ENCODE measurements around the gene ZIC2. TPM values are rescaled to one million over a fixed set of nuclear protein-coding genes. Genes with fewer than 3 reads are reported as not detected.

ZIC2 gene
- total RNA-seq, 2 donors from 2014 or later: not detected

- WGBS, 2 donors: 9 to 12% methylated on average over 32 to 42 of the region's 42 CpGs
- no peak for TF ChIP-seq POLR2A (IDR thresholded peaks at IDR 0.05)
- TF ChIP-seq, protein P1, sequence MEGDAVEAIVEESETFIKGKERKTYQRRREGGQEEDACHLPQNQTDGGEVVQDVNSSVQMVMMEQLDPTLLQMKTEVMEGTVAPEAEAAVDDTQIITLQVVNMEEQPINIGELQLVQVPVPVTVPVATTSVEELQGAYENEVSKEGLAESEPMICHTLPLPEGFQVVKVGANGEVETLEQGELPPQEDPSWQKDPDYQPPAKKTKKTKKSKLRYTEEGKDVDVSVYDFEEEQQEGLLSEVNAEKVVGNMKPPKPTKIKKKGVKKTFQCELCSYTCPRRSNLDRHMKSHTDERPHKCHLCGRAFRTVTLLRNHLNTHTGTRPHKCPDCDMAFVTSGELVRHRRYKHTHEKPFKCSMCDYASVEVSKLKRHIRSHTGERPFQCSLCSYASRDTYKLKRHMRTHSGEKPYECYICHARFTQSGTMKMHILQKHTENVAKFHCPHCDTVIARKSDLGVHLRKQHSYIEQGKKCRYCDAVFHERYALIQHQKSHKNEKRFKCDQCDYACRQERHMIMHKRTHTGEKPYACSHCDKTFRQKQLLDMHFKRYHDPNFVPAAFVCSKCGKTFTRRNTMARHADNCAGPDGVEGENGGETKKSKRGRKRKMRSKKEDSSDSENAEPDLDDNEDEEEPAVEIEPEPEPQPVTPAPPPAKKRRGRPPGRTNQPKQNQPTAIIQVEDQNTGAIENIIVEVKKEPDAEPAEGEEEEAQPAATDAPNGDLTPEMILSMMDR (IDR thresholded peaks at IDR 0.05): no peak
- no peak overlapping the region for H3K4me3 ChIP-seq
- ATAC-seq (no peak), DNase-seq (no peak)
- peaks cover 28% of the 10 kb centered on the region for H3K4me1 ChIP-seq
- no peak overlapping the region for H3K27ac ChIP-seq
- intact Hi-C loops (cut with DNase I): no loop called here
- no peaks in the 10 kb centered on the region for H3K36me3 ChIP-seq (replicated peaks in 1 of 2; ENCODE audit: insufficient read depth in 1 of 2, low read depth in 2 of 2)
- no peaks in the 10 kb centered on the region for H3K9me3 ChIP-seq
- peaks cover 7 to 76% of the 10 kb centered on the region in 2 donors for H3K27me3 ChIP-seq
Observed at GRCh38 chr13:99983499-99984401, 2.2 kb downstream of the ZIC2 start.

DNA sequence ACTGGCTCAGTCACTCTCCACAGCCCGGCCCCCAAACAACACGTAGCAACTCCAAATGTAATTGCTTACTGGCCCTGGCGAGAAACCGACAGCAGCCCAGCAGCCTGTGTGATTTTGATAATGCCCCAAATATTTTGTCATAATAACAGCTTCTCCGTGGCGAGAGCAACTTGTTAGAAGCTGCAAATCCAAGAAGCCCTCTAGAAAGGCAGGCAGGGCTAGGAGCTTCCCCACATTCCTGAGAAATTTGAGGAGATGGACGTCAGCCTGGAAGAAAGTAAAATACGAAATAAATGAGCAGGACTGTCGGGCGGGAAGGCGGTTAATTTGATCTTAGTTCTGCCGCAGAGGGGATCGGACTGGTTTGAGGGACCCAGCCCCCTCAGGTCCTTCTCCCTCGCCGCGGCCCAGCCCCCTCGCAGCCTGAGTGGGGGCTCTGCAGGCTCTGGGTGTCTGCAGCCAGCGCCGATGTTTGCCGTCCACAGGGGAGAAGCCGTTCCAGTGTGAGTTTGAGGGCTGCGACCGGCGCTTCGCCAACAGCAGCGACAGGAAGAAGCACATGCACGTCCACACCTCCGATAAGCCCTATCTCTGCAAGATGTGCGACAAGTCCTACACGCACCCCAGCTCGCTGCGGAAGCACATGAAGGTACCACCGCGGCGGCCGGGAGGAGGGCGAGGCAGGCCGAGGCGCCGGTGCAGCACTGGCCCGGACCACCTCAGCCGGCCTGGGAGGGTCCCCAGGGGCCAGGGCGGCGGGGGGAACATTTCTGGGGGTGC lies 3.1 kb downstream of the ZIC2 start:
- DNase-seq (no peak), ATAC-seq (no peak)
- H3K4me3 ChIP-seq: no peak overlapping the region
- no peaks in the 10 kb centered on the region for H3K36me3 ChIP-seq (replicated peaks in 1 of 2; ENCODE audit: insufficient read depth in 1 of 2, low read depth in 2 of 2)
- peaks cover 27% of the 10 kb centered on the region for H3K4me1 ChIP-seq
- TF ChIP-seq, protein P1 (IDR thresholded peaks at IDR 0.05): no peak
- intact Hi-C loops (cut with DNase I): no loop called here
- H3K27me3 ChIP-seq: peaks cover 7 to 82% of the 10 kb centered on the region in 2 donors
- H3K27ac ChIP-seq: no peak overlapping the region
- peaks cover 0 to 2% (median 0%) of the 10 kb centered on the region in 3 donors for H3K9me3 ChIP-seq
- 10 to 21% methylated on average over 24 to 43 of the region's 44 CpGs for WGBS, 2 donors

DNA sequence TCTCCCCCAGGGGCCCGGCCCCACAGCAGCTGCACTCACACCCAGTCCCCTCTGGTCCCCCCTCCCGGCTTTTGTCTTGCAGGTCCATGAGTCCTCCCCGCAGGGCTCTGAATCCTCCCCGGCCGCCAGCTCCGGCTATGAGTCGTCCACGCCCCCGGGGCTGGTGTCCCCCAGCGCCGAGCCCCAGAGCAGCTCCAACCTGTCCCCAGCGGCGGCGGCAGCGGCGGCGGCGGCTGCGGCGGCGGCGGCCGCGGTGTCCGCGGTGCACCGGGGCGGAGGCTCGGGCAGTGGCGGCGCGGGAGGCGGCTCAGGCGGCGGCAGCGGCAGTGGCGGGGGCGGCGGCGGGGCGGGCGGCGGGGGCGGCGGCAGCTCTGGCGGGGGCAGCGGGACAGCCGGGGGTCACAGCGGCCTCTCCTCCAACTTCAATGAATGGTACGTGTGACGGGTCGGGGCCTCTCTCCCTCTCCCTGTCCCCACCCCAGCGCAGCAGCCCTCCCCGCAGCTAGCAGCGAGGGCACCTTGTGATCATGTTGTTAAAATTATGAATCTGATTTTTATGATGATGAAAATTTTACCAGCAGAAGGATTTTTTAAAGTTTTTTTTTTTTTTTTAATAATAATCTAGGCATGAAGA lies 3.8 kb downstream of the ZIC2 start:
- peaks cover 27% of the 10 kb centered on the region for H3K4me1 ChIP-seq
- no peak for DNase-seq
- 9 to 15% methylated on average over 6 to 31 of the region's 55 CpGs for WGBS, 2 donors

DNA sequence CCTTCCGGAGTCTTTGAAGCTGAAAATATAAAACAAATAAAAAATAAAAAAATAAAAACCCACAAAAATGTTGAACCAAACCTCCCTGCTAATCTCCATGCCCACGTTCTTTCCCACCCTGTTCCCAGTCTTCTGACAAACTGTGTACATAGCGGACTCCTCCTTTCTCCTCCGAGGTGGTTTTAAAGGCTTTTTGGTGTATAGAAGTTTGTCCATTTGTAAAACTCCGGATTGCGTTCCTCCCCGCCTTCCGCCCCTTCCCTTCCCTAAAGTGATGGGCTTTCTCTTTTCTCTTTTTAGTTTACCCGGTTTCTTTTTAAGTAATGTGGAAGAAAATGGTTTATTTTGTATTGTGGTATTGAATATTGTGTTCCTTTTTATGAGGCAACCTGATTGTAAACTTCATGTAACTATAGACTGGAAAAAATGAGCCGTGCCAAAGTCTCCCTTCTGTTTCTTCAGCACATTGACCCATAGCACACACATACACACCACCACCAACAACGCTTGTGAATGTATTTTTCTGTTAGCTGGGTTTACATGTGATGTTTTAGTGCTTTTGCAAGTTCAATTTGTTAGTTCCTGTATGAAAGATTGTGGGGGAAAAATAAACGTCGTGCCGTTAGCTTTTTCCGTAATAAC lies 4.4 kb downstream of the ZIC2 start:
- peaks cover 29% of the 10 kb centered on the region for H3K4me1 ChIP-seq
- no peak overlapping the region for H3K27ac ChIP-seq
- no peak overlapping the region for H3K4me3 ChIP-seq
- DNase-seq (no peak), ATAC-seq (no peak)
- H3K27me3 ChIP-seq: peaks cover 6 to 89% of the 10 kb centered on the region in 2 donors
- TF ChIP-seq, protein P1 (IDR thresholded peaks at IDR 0.05): no peak
- TF ChIP-seq POLR2A (IDR thresholded peaks at IDR 0.05): no peak
- H3K36me3 ChIP-seq (replicated peaks in 1 of 2; ENCODE audit: insufficient read depth in 1 of 2, low read depth in 2 of 2): no peaks in the 10 kb centered on the region
- intact Hi-C loops (cut with DNase I): no loop called here
- 25 to 26% methylated on average over 15 of the region's 15 CpGs for WGBS, 2 donors
- H3K9me3 ChIP-seq: peaks cover 0 to 4% (median 0%) of the 10 kb centered on the region in 3 donors

More for the DNA sequence above, 3.8 kb downstream of the ZIC2 start:
- Histone ChIP-seq H3K27me3 (peaks cover under 1 to 82% of the 10 kb centered on the region in 2 donors), H3K36me3 (replicated peaks in 1 of 2; ENCODE audit: insufficient read depth in 1 of 2, low read depth in 2 of 2) (no peaks in the 10 kb centered on the region), H3K4me3 (no peak overlapping the region), H3K9me3 (peaks cover 0 to 4% (median 0%) of the 10 kb centered on the region in 3 donors), H3K27ac (no peak overlapping the region)
- no peak for ATAC-seq
- TF ChIP-seq POLR2A (IDR thresholded peaks at IDR 0.05): no peak
- TF ChIP-seq, protein P1 (IDR thresholded peaks at IDR 0.05): no peak
- intact Hi-C loops (cut with DNase I): no loop called here
